Astrocyte of the cerebellum (primary cell): ENCODE data around the gene PITX2.

Experiments
- DNase-seq: peaks from one replicate; pipeline ENCODE4 v3.0.0-alpha.2; 2011; ENCODE audit warnings: low read depth
- H3K4me3 ChIP-seq: 2 replicates; pipeline ENCODE4 v1.5.1; 2011; ENCODE audit warnings: mild to moderate bottlenecking, low read depth, low read length, moderate library complexity
- in situ Hi-C: cut with HindIII; loops from 2 replicates; pipeline ENCODE4 v1.10.0; 2017; ENCODE audit warnings: low sequenced_read_pairs
- TF ChIP-seq, protein P1 (sequence below): IDR thresholded peaks from 2 replicates; pipeline ENCODE4 v1.5.1; 2012; ENCODE audit warnings: low read length, low read depth, moderate library complexity, mild to moderate bottlenecking; ENCODE audit errors: missing control alignments

PITX2 gene

DNA sequence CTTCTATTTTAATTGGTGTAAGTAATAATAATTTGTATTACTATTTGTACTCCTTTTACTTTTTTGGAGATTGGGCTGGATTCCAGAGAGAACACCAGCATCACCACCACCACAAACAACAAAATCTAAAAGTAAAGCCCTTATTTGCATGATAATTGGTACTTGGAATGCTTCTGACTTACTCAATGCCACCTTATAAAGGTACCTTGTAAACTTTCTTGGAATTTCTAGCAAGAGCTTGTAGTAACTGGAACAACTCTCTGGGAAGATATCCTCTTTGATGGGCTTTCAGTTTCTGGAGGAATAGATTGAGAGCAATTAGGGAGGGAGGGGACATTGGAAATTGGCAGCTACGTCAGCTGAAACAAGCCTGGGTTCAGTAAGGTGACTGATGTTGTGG lies 20.2 kb upstream of the PITX2 start:
- TF ChIP-seq, protein P1, sequence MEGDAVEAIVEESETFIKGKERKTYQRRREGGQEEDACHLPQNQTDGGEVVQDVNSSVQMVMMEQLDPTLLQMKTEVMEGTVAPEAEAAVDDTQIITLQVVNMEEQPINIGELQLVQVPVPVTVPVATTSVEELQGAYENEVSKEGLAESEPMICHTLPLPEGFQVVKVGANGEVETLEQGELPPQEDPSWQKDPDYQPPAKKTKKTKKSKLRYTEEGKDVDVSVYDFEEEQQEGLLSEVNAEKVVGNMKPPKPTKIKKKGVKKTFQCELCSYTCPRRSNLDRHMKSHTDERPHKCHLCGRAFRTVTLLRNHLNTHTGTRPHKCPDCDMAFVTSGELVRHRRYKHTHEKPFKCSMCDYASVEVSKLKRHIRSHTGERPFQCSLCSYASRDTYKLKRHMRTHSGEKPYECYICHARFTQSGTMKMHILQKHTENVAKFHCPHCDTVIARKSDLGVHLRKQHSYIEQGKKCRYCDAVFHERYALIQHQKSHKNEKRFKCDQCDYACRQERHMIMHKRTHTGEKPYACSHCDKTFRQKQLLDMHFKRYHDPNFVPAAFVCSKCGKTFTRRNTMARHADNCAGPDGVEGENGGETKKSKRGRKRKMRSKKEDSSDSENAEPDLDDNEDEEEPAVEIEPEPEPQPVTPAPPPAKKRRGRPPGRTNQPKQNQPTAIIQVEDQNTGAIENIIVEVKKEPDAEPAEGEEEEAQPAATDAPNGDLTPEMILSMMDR: no peak
- H3K4me3 ChIP-seq: no peak overlapping the region
- in situ Hi-C loops: loop anchor here (25.0 kb wide), 1 partner anchor 319 kb away; no protein-coding TSS in a partner anchor
- DNase-seq: no peak

DNA sequence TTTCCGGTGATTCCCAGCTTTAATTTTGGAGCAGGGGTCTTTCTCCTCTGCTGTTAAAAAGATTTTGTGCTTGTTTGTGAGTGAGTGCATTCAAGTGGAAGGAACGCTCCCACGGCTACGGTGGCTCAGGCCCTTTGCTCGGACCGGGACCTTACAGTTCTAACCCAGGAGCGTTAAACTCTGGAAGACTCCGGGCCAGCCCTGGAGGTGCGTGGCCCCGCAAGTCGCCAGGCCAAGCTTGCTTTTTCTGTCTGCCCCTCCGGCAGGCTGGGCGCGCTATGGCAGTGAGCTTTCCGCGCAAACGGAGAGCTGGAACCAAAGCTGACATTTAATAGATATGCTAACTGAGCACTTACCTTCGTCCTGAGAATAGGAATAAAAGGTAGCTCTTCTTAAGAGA lies 18.3 kb upstream of the PITX2 start:
- no peak for DNase-seq
- in situ Hi-C loops: loop anchor here (25.0 kb wide), 1 partner anchor 321 kb away; no protein-coding TSS in a partner anchor
- no peak overlapping the region for H3K4me3 ChIP-seq
- TF ChIP-seq, protein P1: no peak

DNA sequence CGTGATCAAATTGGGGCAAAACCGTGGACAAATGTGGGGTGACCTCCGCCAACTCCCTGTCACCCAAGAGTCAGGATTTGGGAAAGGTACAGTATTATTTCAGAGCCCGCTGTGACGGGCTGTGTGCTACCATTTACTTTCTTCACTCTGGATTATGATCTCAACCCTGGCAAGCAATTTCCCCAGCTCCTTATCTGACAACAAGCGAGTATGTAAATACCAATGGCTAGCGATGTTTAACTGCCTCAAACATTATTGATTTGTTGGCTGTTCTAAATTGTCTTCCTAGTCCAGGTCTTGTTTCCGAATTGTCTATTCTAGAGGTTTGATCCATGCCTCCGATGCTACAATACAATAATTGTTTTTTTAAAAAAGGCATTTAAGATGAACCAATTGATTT lies 17.7 kb upstream of the PITX2 start:
- no peak for DNase-seq
- no peak overlapping the region for H3K4me3 ChIP-seq
- in situ Hi-C loops: loop anchor here (25.0 kb wide), 1 partner anchor 322 kb away; no protein-coding TSS in a partner anchor
- TF ChIP-seq, protein P1: no peak

DNA sequence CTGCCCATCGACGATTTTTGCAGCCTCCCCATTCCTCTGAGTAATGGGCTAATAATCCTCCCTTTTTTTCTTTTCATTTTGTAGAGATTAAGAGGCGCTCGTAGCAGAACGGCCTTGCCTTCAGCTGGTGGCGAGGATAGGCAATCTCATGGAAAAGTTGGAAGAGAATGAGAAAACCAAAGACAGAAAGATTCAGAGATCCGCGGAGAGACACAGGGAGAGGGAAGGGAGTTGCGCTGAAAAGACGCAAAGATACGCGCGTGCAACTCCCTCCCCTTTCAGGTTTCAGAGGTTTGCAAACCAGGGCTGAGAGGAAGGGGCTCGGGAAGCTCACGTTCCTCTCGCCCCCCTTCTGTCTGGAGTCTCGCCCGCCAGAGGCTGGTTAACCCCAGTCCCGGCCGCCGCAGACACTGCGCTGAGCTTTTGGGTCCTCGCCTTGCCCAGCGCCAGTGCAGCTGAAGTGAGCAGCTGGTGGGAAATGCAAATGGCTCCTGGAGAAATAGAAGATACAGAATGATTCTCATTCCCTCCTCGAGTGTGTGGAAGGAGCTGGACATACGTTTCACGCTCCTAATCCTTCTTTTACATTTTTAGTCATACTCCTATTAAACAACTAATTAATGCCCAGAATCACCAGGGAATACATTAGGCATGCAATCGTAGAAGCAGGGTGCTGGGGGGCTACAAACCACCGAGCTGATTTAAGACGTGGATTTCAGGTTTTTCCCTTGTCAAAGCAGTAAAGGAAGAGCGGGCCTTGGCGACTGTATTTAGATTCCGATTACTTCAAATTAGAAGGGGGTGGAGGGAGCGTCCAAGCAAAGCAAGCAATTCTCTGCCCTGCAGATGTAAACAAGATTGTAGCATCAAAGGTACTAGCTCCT lies 16.6 kb upstream of the PITX2 start:
- no peak for DNase-seq
- in situ Hi-C loops: loop anchor here (25.0 kb wide), 1 partner anchor 323 kb away; no protein-coding TSS in a partner anchor
- TF ChIP-seq, protein P1: no peak
- H3K4me3 ChIP-seq: no peak overlapping the region

DNA sequence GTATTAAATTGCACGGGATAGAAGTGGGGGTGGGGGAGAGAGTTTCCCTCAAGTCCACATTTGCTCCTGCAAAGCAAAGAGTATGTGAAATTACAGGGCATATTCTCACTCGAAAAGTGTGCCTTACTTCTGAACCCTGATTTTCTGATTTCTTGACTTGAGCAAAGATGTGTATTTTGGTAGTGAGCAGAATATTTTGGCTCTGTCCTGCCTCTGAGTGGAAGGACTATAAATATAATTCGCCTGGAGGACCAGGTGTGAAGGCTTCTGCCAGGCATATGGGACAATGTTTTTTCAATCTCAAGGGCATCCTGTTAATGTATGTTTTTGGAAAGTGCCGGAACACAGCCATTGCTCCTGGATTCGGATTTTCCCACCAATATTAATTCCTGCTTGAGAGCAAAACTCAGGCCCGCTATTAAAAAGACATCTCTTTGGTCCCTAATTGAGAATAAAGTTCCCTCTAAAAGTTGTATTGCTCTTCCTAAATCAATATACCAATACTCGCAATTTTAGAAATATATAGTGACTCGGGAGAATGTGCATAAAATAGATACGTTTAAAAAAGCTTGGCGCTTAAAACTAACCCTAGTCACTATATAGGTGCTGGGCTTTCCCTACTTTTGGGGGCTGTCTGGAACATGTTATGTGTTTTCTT lies 15.3 kb upstream of the PITX2 start:
- in situ Hi-C loops: loop anchor here (25.0 kb wide), 1 partner anchor 324 kb away; no protein-coding TSS in a partner anchor
- TF ChIP-seq, protein P1: no peak

DNA sequence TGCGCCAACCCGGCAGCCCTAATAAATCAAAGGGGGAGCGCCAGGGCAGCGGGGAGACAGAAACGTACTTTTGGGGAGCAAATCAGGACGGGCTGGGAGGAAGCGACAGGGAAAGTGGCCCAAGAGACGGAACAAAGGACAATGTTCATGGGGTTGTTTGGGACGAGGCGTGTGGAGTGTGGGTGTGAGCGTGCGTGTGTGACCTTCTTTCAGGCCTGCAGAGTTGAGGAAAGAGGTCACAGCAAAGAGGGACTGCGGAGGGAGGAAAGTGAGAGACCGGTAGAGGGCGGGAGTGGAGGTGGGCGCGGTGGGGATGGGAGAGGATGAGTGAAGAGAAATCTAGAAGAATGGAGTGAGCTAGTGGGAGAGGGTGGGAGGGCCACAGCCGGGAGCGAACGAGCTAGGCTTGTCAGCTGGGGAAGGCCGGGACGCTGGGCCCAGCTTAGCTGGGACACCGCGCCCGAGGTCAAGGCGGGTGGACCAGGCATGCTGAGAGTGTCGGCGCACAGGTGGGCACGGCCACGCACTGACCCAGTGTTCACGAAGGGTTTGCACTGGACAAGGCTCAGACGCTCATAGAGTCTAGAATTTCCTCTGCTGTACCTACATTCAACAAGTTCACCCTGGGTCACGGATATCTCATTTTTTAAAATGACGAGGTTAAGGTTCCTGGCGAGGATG lies 14.7 kb upstream of the PITX2 start:
- H3K4me3 ChIP-seq: peak overlapping the region; percentile 24
- no peak for DNase-seq
- TF ChIP-seq, protein P1: no peak

More for the DNA sequence above, 15.3 kb upstream of the PITX2 start:
- H3K4me3 ChIP-seq: no peak overlapping the region
- DNase-seq: no peak

More for the DNA sequence above, 14.7 kb upstream of the PITX2 start:
- in situ Hi-C loops: loop anchor here (25.0 kb wide), 1 partner anchor 325 kb away; no protein-coding TSS in a partner anchor
